Activated naive CD4-positive, alpha-beta T cell treated with anti-CD3 and anti-CD28 coated beads, Interleukin-2, amount 50 U/mL, for 24 hours (primary cell): ENCODE results near the gene FRMD1.

Experiments
- H3K27ac Mint-ChIP-seq: one replicate; pipeline ENCODE4 v1.8.0; 2021; ENCODE audit warnings: mild to moderate bottlenecking, mixed read lengths
- H3K27me3 Mint-ChIP-seq: one replicate; pipeline ENCODE4 v1.8.0; 2021; ENCODE audit warnings: mixed read lengths
- H3K36me3 Mint-ChIP-seq: one replicate; pipeline ENCODE4 v1.8.0; 2021; ENCODE audit warnings: mixed read lengths
- H3K4me1 Mint-ChIP-seq: one replicate; pipeline ENCODE4 v1.8.0; 2021; ENCODE audit warnings: mixed read lengths
- H3K4me3 Mint-ChIP-seq: one replicate; pipeline ENCODE4 v1.8.0; 2021; ENCODE audit warnings: mild to moderate bottlenecking, mixed read lengths
- H3K9me3 Mint-ChIP-seq: one replicate; pipeline ENCODE4 v1.8.0; 2021; ENCODE audit warnings: mixed read lengths

Gene FRMD1

DNA sequence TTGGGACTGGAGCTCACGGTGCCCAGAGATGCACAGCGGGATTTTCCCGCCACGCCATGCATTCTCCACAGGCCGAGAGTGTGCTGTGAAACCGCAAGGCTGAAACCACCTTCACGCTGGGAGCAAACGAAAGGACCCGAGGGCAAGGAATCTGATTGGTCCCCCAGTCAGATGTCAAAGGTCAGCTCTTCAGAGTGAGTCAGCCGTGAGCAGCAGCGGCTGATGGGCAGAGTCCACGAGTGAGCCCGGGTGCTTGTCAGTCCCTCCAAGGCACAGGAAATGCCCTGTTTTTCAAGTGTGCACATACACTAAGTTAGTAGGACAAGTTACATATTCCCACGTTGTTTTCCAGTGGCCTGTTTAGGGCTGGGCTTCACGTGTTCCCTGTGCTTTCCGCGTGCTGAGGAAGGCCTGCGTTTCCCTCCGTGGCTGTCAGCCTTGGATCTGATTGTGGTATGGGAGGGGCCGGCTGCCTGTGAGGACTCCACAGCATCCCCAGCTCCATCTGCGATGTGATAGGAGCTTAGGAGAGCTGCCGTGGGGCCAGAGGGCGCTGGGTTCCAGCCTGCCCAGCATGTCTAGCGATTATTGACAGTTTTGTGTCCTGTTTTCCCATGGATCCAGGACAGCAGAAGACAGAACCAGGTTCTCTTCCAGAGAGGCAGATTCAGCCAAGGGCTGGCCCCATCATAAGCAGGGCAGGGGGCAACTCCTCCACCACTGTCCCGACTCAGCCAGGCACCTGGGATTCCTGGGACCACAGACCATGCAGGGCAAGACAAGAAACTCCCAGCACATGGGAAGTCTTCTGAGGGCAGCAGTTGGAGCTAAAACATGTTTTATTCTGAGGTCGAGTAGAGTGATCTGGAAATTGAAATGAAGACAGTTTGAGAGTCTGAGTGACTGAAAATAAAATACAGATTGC is 38.2 kb upstream of the FRMD1 start:
- Mint-ChIP-seq H3K27ac (no peak overlapping the region), H3K36me3 (peaks cover 2% of the 10 kb centered on the region), H3K4me1 (no peaks in the 10 kb centered on the region), H3K27me3 (peaks cover 2% of the 10 kb centered on the region), H3K4me3 (no peak overlapping the region), H3K9me3 (peaks cover 5% of the 10 kb centered on the region)

GRCh38 chr6:168116438-168116974 is 37.5 kb upstream of the FRMD1 start:
- Mint-ChIP-seq H3K36me3 (peaks cover 2% of the 10 kb centered on the region), H3K4me3 (no peak overlapping the region), H3K9me3 (peaks cover 5% of the 10 kb centered on the region), H3K4me1 (no peaks in the 10 kb centered on the region), H3K27me3 (peaks cover 4% of the 10 kb centered on the region), H3K27ac (no peak overlapping the region)

- Mint-ChIP-seq H3K9me3 (peaks cover 5% of the 10 kb centered on the region), H3K27me3 (peaks cover 4% of the 10 kb centered on the region), H3K4me3 (no peak overlapping the region), H3K4me1 (no peaks in the 10 kb centered on the region), H3K27ac (no peak overlapping the region), H3K36me3 (peaks cover 2% of the 10 kb centered on the region)
Observed at GRCh38 chr6:168115748-168116437, 36.9 kb upstream of the FRMD1 start.

- H3K4me1 Mint-ChIP-seq = no peaks in the 10 kb centered on the region
- H3K36me3 Mint-ChIP-seq = peaks cover 2% of the 10 kb centered on the region
- H3K27me3 Mint-ChIP-seq = peaks cover 4% of the 10 kb centered on the region
- no peak overlapping the region for H3K27ac Mint-ChIP-seq
- peaks cover 5% of the 10 kb centered on the region for H3K9me3 Mint-ChIP-seq
- no peak overlapping the region for H3K4me3 Mint-ChIP-seq
Observed at GRCh38 chr6:168113226-168113625, 34.2 kb upstream of the FRMD1 start.

- peaks cover 4% of the 10 kb centered on the region for H3K27me3 Mint-ChIP-seq
- H3K27ac Mint-ChIP-seq = no peak overlapping the region
- peaks cover 5% of the 10 kb centered on the region for H3K9me3 Mint-ChIP-seq
- H3K4me3 Mint-ChIP-seq = no peak overlapping the region
- peaks cover 2% of the 10 kb centered on the region for H3K36me3 Mint-ChIP-seq
- H3K4me1 Mint-ChIP-seq = no peaks in the 10 kb centered on the region
Observed at GRCh38 chr6:168111911-168112310, 32.9 kb upstream of the FRMD1 start.

GRCh38 chr6:168110437-168110836 is 31.4 kb upstream of the FRMD1 start:
- H3K27me3 Mint-ChIP-seq = peaks cover 6% of the 10 kb centered on the region
- no peaks in the 10 kb centered on the region for H3K4me1 Mint-ChIP-seq
- H3K4me3 Mint-ChIP-seq = no peak overlapping the region
- H3K36me3 Mint-ChIP-seq = peaks cover under 1% of the 10 kb centered on the region
- peaks cover 2% of the 10 kb centered on the region for H3K9me3 Mint-ChIP-seq
- H3K27ac Mint-ChIP-seq = no peak overlapping the region

GRCh38 chr6:168109171-168109570 is 30.2 kb upstream of the FRMD1 start:
- no peak overlapping the region for H3K4me3 Mint-ChIP-seq
- H3K9me3 Mint-ChIP-seq = no peaks in the 10 kb centered on the region
- no peak overlapping the region for H3K27ac Mint-ChIP-seq
- peaks cover 12% of the 10 kb centered on the region for H3K27me3 Mint-ChIP-seq
- no peaks in the 10 kb centered on the region for H3K36me3 Mint-ChIP-seq
- H3K4me1 Mint-ChIP-seq = no peaks in the 10 kb centered on the region

GRCh38 chr6:168107191-168107983 is 28.4 kb upstream of the FRMD1 start:
- H3K9me3 Mint-ChIP-seq = no peaks in the 10 kb centered on the region
- H3K36me3 Mint-ChIP-seq = no peaks in the 10 kb centered on the region
- no peak overlapping the region for H3K4me3 Mint-ChIP-seq
- H3K4me1 Mint-ChIP-seq = no peaks in the 10 kb centered on the region
- peaks cover 22% of the 10 kb centered on the region for H3K27me3 Mint-ChIP-seq
- H3K27ac Mint-ChIP-seq = no peak overlapping the region

- no peaks in the 10 kb centered on the region for H3K4me1 Mint-ChIP-seq
- no peak overlapping the region for H3K27ac Mint-ChIP-seq
- H3K4me3 Mint-ChIP-seq = no peak overlapping the region
- H3K27me3 Mint-ChIP-seq = peaks cover 27% of the 10 kb centered on the region
- no peaks in the 10 kb centered on the region for H3K9me3 Mint-ChIP-seq
- H3K36me3 Mint-ChIP-seq = no peaks in the 10 kb centered on the region
Observed at GRCh38 chr6:168106633-168107005, 27.6 kb upstream of the FRMD1 start.

DNA sequence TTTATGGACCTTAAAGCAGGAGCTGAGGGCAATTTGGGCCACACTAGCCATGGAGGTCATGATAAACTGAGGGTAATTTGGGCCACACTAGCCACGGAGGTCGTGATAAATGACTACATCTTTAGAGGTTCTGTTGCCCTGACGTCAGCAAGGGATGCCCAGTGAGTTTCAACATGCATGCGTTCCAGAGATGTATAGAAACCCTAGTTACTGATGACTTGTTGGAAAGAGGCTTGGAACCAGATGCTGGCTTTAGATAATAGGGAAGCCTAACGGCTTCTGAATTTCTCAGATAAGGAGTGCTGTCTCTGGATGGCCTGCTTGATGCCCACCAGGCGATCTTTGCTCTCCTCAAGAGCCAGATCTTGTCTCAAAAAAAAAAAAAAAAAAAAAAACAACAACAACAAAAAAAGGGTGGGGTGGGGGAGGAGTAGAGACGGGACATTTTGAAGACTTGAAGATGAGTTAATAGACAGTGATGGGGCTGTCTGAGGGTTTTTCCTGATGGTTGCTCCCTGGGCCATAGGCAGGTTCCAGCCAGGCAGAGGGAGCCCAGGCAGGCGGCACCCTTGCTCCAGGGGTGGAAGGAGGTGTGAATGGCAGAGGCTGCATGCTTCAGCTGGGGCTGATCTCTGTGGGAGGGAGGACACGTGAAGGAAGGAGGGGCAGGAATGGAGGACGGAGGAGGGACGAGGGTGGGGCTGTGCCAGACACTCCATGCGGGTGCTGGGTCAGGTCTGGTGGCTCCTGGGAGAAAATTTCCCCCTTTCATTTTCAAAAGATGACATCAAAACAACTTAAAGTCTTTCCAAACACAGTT is 27.0 kb upstream of the FRMD1 start:
- Mint-ChIP-seq H3K4me3 (no peak overlapping the region), H3K36me3 (no peaks in the 10 kb centered on the region), H3K9me3 (no peaks in the 10 kb centered on the region), H3K27ac (no peak overlapping the region), H3K4me1 (no peaks in the 10 kb centered on the region), H3K27me3 (peaks cover 25% of the 10 kb centered on the region)

- Mint-ChIP-seq H3K36me3 (no peaks in the 10 kb centered on the region), H3K27me3 (peaks cover 29% of the 10 kb centered on the region), H3K4me1 (no peaks in the 10 kb centered on the region), H3K9me3 (no peaks in the 10 kb centered on the region), H3K27ac (peak overlapping the region; percentile 15), H3K4me3 (no peak overlapping the region)
Observed at GRCh38 chr6:168104636-168105035, 25.6 kb upstream of the FRMD1 start.

- Mint-ChIP-seq H3K9me3 (no peaks in the 10 kb centered on the region), H3K4me3 (no peak overlapping the region), H3K36me3 (no peaks in the 10 kb centered on the region), H3K27me3 (peaks cover 31% of the 10 kb centered on the region), H3K4me1 (no peaks in the 10 kb centered on the region), H3K27ac (no peak overlapping the region)
Observed at GRCh38 chr6:168103050-168103830, 24.2 kb upstream of the FRMD1 start.

DNA sequence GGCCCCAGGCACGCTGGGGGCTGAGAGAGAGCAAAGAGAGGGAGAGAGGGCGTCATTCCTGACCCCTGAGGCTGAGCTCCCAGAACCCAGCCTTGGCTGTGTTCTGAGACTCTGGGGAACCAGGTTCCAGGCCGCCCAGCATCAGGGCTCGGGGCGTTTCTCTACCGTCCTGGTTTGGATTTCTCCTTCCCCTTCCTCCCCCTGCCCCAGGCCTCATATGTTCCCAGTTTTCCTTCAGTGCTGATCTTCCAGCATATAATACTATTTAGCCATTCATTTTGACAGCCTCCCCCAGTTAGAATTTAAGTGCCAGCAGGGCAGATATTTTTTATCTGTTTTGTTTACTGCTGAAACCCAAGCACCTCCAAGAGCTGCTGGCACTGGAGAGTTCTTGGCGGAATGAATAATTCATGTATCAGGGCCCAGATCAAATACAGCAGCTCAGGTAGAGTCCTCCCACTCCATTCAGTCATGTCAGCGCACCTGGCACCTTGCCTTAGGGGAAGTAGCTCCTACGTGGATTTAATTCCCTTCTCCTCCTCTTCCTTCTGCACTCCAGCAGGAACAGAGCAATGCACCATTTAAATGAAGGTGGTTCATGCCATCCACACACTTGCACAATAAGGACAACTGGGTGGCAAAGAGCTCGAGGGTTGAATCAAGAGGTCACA is 23.4 kb upstream of the FRMD1 start:
- Mint-ChIP-seq H3K36me3 (no peaks in the 10 kb centered on the region), H3K27ac (no peak overlapping the region), H3K4me3 (no peak overlapping the region), H3K27me3 (peaks cover 33% of the 10 kb centered on the region), H3K9me3 (no peaks in the 10 kb centered on the region), H3K4me1 (no peaks in the 10 kb centered on the region)
